ENCODE results near the gene TBC1D5. TPM values are rescaled to one million over a fixed set of nuclear protein-coding genes. Genes with fewer than 3 reads are reported as not detected.

The TBC1D5 gene
- total RNA-seq, 1 experiment from 2014 or later = 33.9 TPM

DNA sequence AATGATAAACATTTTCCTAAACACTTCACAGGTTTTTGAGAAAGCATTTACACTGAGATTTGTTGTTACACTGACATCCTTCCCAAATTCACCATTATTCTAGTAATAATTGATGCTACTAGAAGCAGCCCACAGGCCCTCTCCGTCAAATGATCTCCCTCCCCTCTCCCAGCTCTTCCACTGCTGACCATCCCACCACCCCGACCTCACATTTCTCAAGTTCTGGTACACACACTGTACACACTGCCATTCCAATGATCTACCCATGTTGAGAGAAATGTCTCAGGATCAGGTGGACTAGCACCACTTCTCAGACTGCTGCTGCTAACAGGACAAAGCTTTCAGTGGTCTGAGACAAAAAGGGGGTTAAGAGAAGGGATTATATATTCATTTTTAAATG is 3.5 kb downstream of the TBC1D5 start:
- H3K9ac ChIP-seq (ENCODE audit: low read length) = no peak overlapping the region
- intact Hi-C loops (cut with micrococcal nuclease) = no loop called here
- H3K27ac ChIP-seq (ENCODE audit: low read depth, low read length) = no peak overlapping the region
- BruUV-seq (replicated peaks) = no TSS peak
- no peaks in the 10 kb centered on the region for H3K9me3 ChIP-seq (ENCODE audit: control insufficient read depth in 1 of 2, insufficient read depth in 1 of 2, low read depth in 1 of 2, low read length in 2 of 2)
- H4K20me1 ChIP-seq (ENCODE audit: insufficient read depth) = peaks cover under 1% of the 10 kb centered on the region; the same call in 1 of the 2 replicates
- H2AFZ ChIP-seq (ENCODE audit: low read depth, low read length, poor library complexity, severe bottlenecking) = no peak overlapping the region
- CTCF ChIA-PET = no interaction called here
- H3K4me2 ChIP-seq (ENCODE audit: low read length) = no peak overlapping the region
- peaks cover 70% of the 10 kb centered on the region for H3K79me2 ChIP-seq (ENCODE audit: insufficient read depth, low read length)
- no peaks in the 10 kb centered on the region for H3K36me3 ChIP-seq (ENCODE audit: control insufficient read depth in 1 of 2, insufficient read depth in 2 of 2, low read length in 2 of 2)
- H3K4me1 ChIP-seq (ENCODE audit: control insufficient read depth in 1 of 2, insufficient read depth in 2 of 2, low read length in 2 of 2) = peaks cover 9 to 22% of the 10 kb centered on the region in 2 experiments; a peak in 2 of 4 replicates
- H3K4me3 ChIP-seq (replicated peaks in 1 of 2; ENCODE audit: low read depth in 1 of 2, low read length in 2 of 2) = no peak overlapping the region
- no peak for ATAC-seq
- RAD21 ChIA-PET (ENCODE audit: low non-redundant PET in 1 of 2, low total read pairs in 2 of 2, uncharacterized antibody in 2 of 2, unreplicated experiment in 2 of 2) = no interaction called here
- TF ChIP-seq TCF7L2 (IDR thresholded peaks at IDR 0.05; ENCODE audit: borderline replicate concordance, extremely low read depth, insufficient read depth, insufficient read length) (no peak), SRF (IDR thresholded peaks at IDR 0.05; ENCODE audit: low read depth) (no peak), RAD21 (IDR thresholded peaks at IDR 0.05; ENCODE audit: low read depth) (no peak), REST (IDR thresholded peaks at IDR 0.05; ENCODE audit: low read depth) (no peak), EGR1 (IDR thresholded peaks at IDR 0.05; ENCODE audit: low read depth) (no peak), ZFX (IDR thresholded peaks at IDR 0.05) (no peak), ELF1 (IDR thresholded peaks at IDR 0.05; ENCODE audit: borderline replicate concordance, low read depth) (no peak), CBX3 (IDR thresholded peaks at IDR 0.05; ENCODE audit: low read depth) (no peak), YY1 (IDR thresholded peaks at IDR 0.05; ENCODE audit: extremely low read depth, insufficient replicate concordance, low read depth, low read length) (no peak)
- H3K27me3 ChIP-seq (ENCODE audit: insufficient read depth, low read length) = no peaks in the 10 kb centered on the region
- H3K9me2 ChIP-seq (ENCODE audit: insufficient read depth) = no peaks in the 10 kb centered on the region
- DNase-seq (ENCODE audit: low read depth, low spot score) = no peak
- POLR2A ChIA-PET = no interaction called here

All from HCT116 (cell line).